Body of pancreas (tissue), 4 donors: ENCODE results near the gene GCSH.

Experiments
- CTCF ChIP-seq, 7 experiments: fragments of 450-650 bp in 4 of 7; fragments of 200-600 bp in 3 of 7; sonication (generic) in 3 of 7; IDR thresholded peaks; one replicate each; pipeline ENCODE4 v1.5.1; 2016 to 2019; ENCODE audit warnings: antibody characterized with exemption in 7 of 7
- POLR2A ChIP-seq, 3 donors: fragments of 450-650 bp; IDR thresholded peaks; one replicate each; pipeline ENCODE4 v1.6.1; 2016; ENCODE audit warnings: antibody characterized with exemption in 3 of 3, mild to moderate bottlenecking in 2 of 3

GRCh38 chr16:81088836-81089235 lies 7.4 kb downstream of the GCSH start:
- TF ChIP-seq CTCF (IDR thresholded peaks at IDR 0.05), result no peak
- no peak for TF ChIP-seq POLR2A (IDR thresholded peaks at IDR 0.05)
